ENCODE data around the gene KIRREL1.

Gene KIRREL1

GRCh38 chr1:157993147-157993917, at the start of gene KIRREL1:
KIRREL1 (plus strand) TSS chr1:157993645; CDS start chr1:157993677, 32 bp downstream.
- FAIRE-seq, result no peak
- TF ChIP-seq POLR2A (IDR thresholded peaks at IDR 0.05; ENCODE audit: low read depth, low read length), result peak; percentile 87
- peak; percentile 55 for DNase-seq (ENCODE audit: insufficient read length, low spot score)

- no peak for TF ChIP-seq POLR2A (IDR thresholded peaks at IDR 0.05; ENCODE audit: low read depth, low read length)
- DNase-seq (ENCODE audit: insufficient read length, low spot score) (no peak), FAIRE-seq (no peak)
Observed at GRCh38 chr1:157944663-157945280, 48.7 kb upstream of the KIRREL1 start.

GRCh38 chr1:157948312-157949073, 45.0 kb upstream of the KIRREL1 start:
- no peak for TF ChIP-seq POLR2A (IDR thresholded peaks at IDR 0.05; ENCODE audit: low read depth, low read length)
- no peak for FAIRE-seq

GRCh38 chr1:157949074-157949354, 44.4 kb upstream of the KIRREL1 start:
- no peak for DNase-seq (ENCODE audit: insufficient read length, low spot score)
- no peak for TF ChIP-seq POLR2A (IDR thresholded peaks at IDR 0.05; ENCODE audit: low read depth, low read length)
- no peak for FAIRE-seq

More at GRCh38 chr1:157948312-157949073, 45.0 kb upstream of the KIRREL1 start:
- no peak for DNase-seq (ENCODE audit: insufficient read length, low spot score)

GRCh38 chr1:157951230-157951629, 42.2 kb upstream of the KIRREL1 start:
- DNase-seq (ENCODE audit: insufficient read length, low spot score), result no peak
- no peak for FAIRE-seq
- no peak for TF ChIP-seq POLR2A (IDR thresholded peaks at IDR 0.05; ENCODE audit: low read depth, low read length)

- FAIRE-seq (no peak), DNase-seq (ENCODE audit: insufficient read length, low spot score) (no peak)
- no peak for TF ChIP-seq POLR2A (IDR thresholded peaks at IDR 0.05; ENCODE audit: low read depth, low read length)
Observed at GRCh38 chr1:157952601-157953000, 40.8 kb upstream of the KIRREL1 start.

- TF ChIP-seq POLR2A (IDR thresholded peaks at IDR 0.05; ENCODE audit: low read depth, low read length), result no peak
- FAIRE-seq (no peak), DNase-seq (ENCODE audit: insufficient read length, low spot score) (no peak)
Observed at GRCh38 chr1:157955221-157955620, 38.2 kb upstream of the KIRREL1 start.

GRCh38 chr1:157955857-157956256, 37.6 kb upstream of the KIRREL1 start:
- no peak for TF ChIP-seq POLR2A (IDR thresholded peaks at IDR 0.05; ENCODE audit: low read depth, low read length)
- DNase-seq (ENCODE audit: insufficient read length, low spot score), result no peak
- FAIRE-seq, result no peak

GRCh38 chr1:157956732-157957131, 36.7 kb upstream of the KIRREL1 start:
- no peak for DNase-seq (ENCODE audit: insufficient read length, low spot score)
- no peak for TF ChIP-seq POLR2A (IDR thresholded peaks at IDR 0.05; ENCODE audit: low read depth, low read length)
- FAIRE-seq, result no peak

GRCh38 chr1:157958263-157958662, 35.2 kb upstream of the KIRREL1 start:
- DNase-seq (ENCODE audit: insufficient read length, low spot score) (no peak), FAIRE-seq (no peak)
- no peak for TF ChIP-seq POLR2A (IDR thresholded peaks at IDR 0.05; ENCODE audit: low read depth, low read length)

GRCh38 chr1:157959750-157960149, 33.7 kb upstream of the KIRREL1 start:
- FAIRE-seq, result no peak
- no peak for DNase-seq (ENCODE audit: insufficient read length, low spot score)
- TF ChIP-seq POLR2A (IDR thresholded peaks at IDR 0.05; ENCODE audit: low read depth, low read length), result no peak

GRCh38 chr1:157960773-157961172, 32.7 kb upstream of the KIRREL1 start:
- DNase-seq (ENCODE audit: insufficient read length, low spot score) (no peak), FAIRE-seq (no peak)
- TF ChIP-seq POLR2A (IDR thresholded peaks at IDR 0.05; ENCODE audit: low read depth, low read length), result no peak

- DNase-seq (ENCODE audit: insufficient read length, low spot score), result peak; percentile 54
- TF ChIP-seq POLR2A (IDR thresholded peaks at IDR 0.05; ENCODE audit: low read depth, low read length), result no peak
- FAIRE-seq, result no peak
Observed at GRCh38 chr1:157961805-157962762, 31.4 kb upstream of the KIRREL1 start.

All from H54 (cell line).